KG1 (cell line): Measurements from ENCODE around the gene TNRC6C.
"Not testable (repeated sequence)": the region's sequence is repeated elsewhere in the genome, so short reads cannot be mapped to it uniquely, and the experiment has no call there.

Source experiments
- DNase-seq: peaks from one replicate; lab custom pipeline; 2025; lab: John Stamatoyannopoulos, UW

TNRC6C gene

GRCh38 chr17:78046923-78047322 lies 88.4 kb downstream of the TNRC6C start:
- no peak for DNase-seq

GRCh38 chr17:78048346-78049292 lies 90.1 kb downstream of the TNRC6C start:
- DNase-seq, result no peak

GRCh38 chr17:78049609-78050008 lies 91.1 kb downstream of the TNRC6C start:
- no peak for DNase-seq

- DNase-seq, result no peak
Observed at GRCh38 chr17:78051186-78051972, 92.9 kb downstream of the TNRC6C start.

- no peak for DNase-seq
Observed at GRCh38 chr17:78053777-78054468, 95.4 kb downstream of the TNRC6C start.

- no peak for DNase-seq
Observed at GRCh38 chr17:78057113-78057740, 98.7 kb downstream of the TNRC6C start.

- DNase-seq, result no peak
Observed at GRCh38 chr17:78058001-78058400, 99.5 kb downstream of the TNRC6C start.

- no peak for DNase-seq
Observed at GRCh38 chr17:78058581-78058980, 100.1 kb downstream of the TNRC6C start.

- no peak for DNase-seq
Observed at GRCh38 chr17:78062596-78062995, 104.1 kb downstream of the TNRC6C start.

GRCh38 chr17:78063489-78063888 lies 105.0 kb downstream of the TNRC6C start:
- DNase-seq, result no peak

- no peak for DNase-seq
Observed at GRCh38 chr17:78064708-78065107, 106.2 kb downstream of the TNRC6C start.

- not testable (repeated sequence) for DNase-seq
Observed at GRCh38 chr17:78066976-78067375, 108.5 kb downstream of the TNRC6C start.

GRCh38 chr17:78069695-78070094 lies 111.2 kb downstream of the TNRC6C start:
- no peak for DNase-seq

GRCh38 chr17:78072961-78073360 lies 114.5 kb downstream of the TNRC6C start:
- no peak for DNase-seq

- DNase-seq, result no peak
Observed at GRCh38 chr17:78075011-78075410, 116.5 kb downstream of the TNRC6C start.

GRCh38 chr17:78075545-78075944 lies 117.0 kb downstream of the TNRC6C start:
- no peak for DNase-seq

GRCh38 chr17:78079253-78079652 lies 120.8 kb downstream of the TNRC6C start:
- DNase-seq, result no peak

- DNase-seq, result no peak
Observed at GRCh38 chr17:78081551-78081950, 123.0 kb downstream of the TNRC6C start.

GRCh38 chr17:78082355-78082872 lies 123.9 kb downstream of the TNRC6C start:
- DNase-seq, result not testable (repeated sequence)

GRCh38 chr17:78082988-78083387 lies 124.5 kb downstream of the TNRC6C start:
- DNase-seq, result no peak

- DNase-seq, result no peak
Observed at GRCh38 chr17:78086740-78087139, 128.2 kb downstream of the TNRC6C start.

GRCh38 chr17:78088529-78088928 lies 130.0 kb downstream of the TNRC6C start:
- no peak for DNase-seq
